ENCODE data around the gene RASA3. TPM values are rescaled to one million over a fixed set of nuclear protein-coding genes. Genes with fewer than 3 reads are reported as not detected.

RASA3 gene
- total and polyA plus RNA-seq, 10 of the 15 experiments (the other 5 are each of a cell fraction or from before 2014, with no cell fraction given): 0.79 to 33.9 (median 17.6) TPM

DNA sequence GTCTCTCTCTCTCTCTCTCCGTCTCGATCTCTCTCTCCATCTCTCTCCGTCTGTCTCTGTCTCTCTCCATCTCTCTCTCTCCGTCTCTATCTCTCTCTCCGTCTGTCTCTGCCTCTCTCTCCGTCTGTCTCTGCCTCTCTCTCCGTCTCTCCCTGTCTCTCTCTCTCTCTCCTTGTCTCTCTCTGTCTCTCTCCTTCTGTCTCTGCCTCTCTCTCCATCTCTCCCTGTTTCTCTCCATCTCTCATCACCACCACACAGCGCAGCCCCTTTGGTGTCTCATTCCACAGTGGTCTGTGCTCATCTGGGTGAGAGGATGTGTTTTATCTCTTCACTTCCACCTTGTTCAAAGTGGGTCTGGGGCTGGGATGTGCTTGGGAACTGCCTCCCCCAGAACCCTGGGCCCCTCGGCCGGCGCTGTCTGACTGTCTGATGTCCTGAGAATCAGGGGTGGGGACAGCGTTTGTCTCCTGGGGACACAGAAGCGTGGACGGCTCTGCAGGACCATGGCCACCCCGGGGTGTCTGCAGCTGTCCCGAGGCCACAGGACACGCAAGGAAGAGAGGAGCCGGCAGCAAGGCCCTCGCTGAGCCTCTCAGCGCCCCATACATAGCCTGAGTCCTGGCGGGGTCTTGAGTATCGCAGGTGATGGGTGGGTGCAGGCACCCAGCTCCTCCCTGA is 118.3 kb downstream of the RASA3 start:
- Histone ChIP-seq H3K27ac (ENCODE audit: control insufficient read depth, insufficient read depth) (no peak overlapping the region), H3K27me3 (replicated peaks in 1 of 2; ENCODE audit: control insufficient read depth in 2 of 2, insufficient read depth in 2 of 2, low read length in 1 of 2) (no peaks in the 10 kb centered on the region), H3K4me1 (ENCODE audit: control insufficient read depth, insufficient read depth, low read length) (no peaks in the 10 kb centered on the region), H3K9me3 (replicated peaks; ENCODE audit: control insufficient read depth, insufficient read depth, low read length) (no peaks in the 10 kb centered on the region), H4K20me1 (ENCODE audit: control insufficient read depth, insufficient read depth) (no peaks in the 10 kb centered on the region), H3K79me2 (ENCODE audit: control insufficient read depth, insufficient read depth, low read length) (no peaks in the 10 kb centered on the region), H3K4me3 (no peak overlapping the region), H3K4me2 (ENCODE audit: control insufficient read depth, insufficient read depth) (no peak overlapping the region), H2AFZ (ENCODE audit: control insufficient read depth, low read depth, low read length) (no peak overlapping the region), H3K36me3 (ENCODE audit: control insufficient read depth in 2 of 2, insufficient read depth in 2 of 2, low read length in 1 of 2) (peaks cover 0 to 10% of the 10 kb centered on the region in 2 experiments; a peak in 3 of 4 replicates), H3K9ac (ENCODE audit: control insufficient read depth, insufficient read depth, low read length) (no peak overlapping the region)
- FAIRE-seq: no peak
- ChIA-PET RAD21 (ENCODE audit: unreplicated experiment) (no interaction called here), SMC1A (ENCODE audit: uncharacterized antibody, unreplicated experiment) (no interaction called here), CTCF (no interaction called here), POLR2A (no interaction called here)
- WGBS (ENCODE audit: insufficient coverage, insufficient replicate concordance, low lambda C conversion rate, missing lambda C conversion rate): 95% methylated on average over 22 of the region's 22 CpGs
- intact Hi-C loops (cut with micrococcal nuclease; ENCODE audit: unreplicated experiment) (no loop called here), in situ Hi-C loops (cut with MboI) (loop anchor here (5.0 kb wide), 1 partner anchor 42 kb away; the partner anchor contains the start of gene C13orf46)
- BruUV-seq (replicated peaks): no TSS peak
- no peak for DNase-seq (ENCODE audit: low read depth, low spot score)
- ATAC-seq: no peak
- TF ChIP-seq SMC3 (IDR thresholded peaks at IDR 0.05; ENCODE audit: borderline replicate concordance, low read length) (no peak), MAX (IDR thresholded peaks at IDR 0.05; ENCODE audit: low read depth, low read length) (no peak), SIN3A (IDR thresholded peaks at IDR 0.05; ENCODE audit: low read depth, low read length) (no peak), DPF2 (IDR thresholded peaks at IDR 0.05) (no peak), SRF (IDR thresholded peaks at IDR 0.05; ENCODE audit: low read depth in 2 of 2, low read length in 2 of 2) (no peak), EGR1 (IDR thresholded peaks at IDR 0.05; ENCODE audit: borderline replicate concordance in 1 of 2, low read depth in 2 of 2, low read length in 2 of 2) (no peak), MEF2A (IDR thresholded peaks at IDR 0.05; ENCODE audit: insufficient read depth, low read depth, low read length) (no peak)
- TF ChIP-seq, protein P1, sequence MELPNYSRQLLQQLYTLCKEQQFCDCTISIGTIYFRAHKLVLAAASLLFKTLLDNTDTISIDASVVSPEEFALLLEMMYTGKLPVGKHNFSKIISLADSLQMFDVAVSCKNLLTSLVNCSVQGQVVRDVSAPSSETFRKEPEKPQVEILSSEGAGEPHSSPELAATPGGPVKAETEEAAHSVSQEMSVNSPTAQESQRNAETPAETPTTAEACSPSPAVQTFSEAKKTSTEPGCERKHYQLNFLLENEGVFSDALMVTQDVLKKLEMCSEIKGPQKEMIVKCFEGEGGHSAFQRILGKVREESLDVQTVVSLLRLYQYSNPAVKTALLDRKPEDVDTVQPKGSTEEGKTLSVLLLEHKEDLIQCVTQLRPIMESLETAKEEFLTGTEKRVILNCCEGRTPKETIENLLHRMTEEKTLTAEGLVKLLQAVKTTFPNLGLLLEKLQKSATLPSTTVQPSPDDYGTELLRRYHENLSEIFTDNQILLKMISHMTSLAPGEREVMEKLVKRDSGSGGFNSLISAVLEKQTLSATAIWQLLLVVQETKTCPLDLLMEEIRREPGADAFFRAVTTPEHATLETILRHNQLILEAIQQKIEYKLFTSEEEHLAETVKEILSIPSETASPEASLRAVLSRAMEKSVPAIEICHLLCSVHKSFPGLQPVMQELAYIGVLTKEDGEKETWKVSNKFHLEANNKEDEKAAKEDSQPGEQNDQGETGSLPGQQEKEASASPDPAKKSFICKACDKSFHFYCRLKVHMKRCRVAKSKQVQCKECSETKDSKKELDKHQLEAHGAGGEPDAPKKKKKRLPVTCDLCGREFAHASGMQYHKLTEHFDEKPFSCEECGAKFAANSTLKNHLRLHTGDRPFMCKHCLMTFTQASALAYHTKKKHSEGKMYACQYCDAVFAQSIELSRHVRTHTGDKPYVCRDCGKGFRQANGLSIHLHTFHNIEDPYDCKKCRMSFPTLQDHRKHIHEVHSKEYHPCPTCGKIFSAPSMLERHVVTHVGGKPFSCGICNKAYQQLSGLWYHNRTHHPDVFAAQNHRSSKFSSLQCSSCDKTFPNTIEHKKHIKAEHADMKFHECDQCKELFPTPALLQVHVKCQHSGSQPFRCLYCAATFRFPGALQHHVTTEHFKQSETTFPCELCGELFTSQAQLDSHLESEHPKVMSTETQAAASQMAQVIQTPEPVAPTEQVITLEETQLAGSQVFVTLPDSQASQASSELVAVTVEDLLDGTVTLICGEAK (IDR thresholded peaks at IDR 0.05; ENCODE audit: borderline replicate concordance): no peak

Data from GM12878 (cell line).